HFF-Myc (cell line): ENCODE results near the gene DCBLD2.

Experiments used
- DNase-seq: peaks from one replicate; pipeline ENCODE4 v3.0.0-alpha.2; 2011; ENCODE audit warnings: low read depth; ENCODE audit errors: extremely low read depth
- H3K4me3 ChIP-seq: replicated peaks from 2 replicates; pipeline ENCODE4 v1.5.1; 2011; ENCODE audit warnings: low read depth, mild to moderate bottlenecking, control low read depth, low read length
- TF ChIP-seq, protein P1 (sequence below): IDR thresholded peaks from 2 replicates; pipeline ENCODE4 v1.5.1; 2012; ENCODE audit warnings: mild to moderate bottlenecking, low read depth, low read length, control low read depth; ENCODE audit errors: missing control alignments

Gene DCBLD2

DNA sequence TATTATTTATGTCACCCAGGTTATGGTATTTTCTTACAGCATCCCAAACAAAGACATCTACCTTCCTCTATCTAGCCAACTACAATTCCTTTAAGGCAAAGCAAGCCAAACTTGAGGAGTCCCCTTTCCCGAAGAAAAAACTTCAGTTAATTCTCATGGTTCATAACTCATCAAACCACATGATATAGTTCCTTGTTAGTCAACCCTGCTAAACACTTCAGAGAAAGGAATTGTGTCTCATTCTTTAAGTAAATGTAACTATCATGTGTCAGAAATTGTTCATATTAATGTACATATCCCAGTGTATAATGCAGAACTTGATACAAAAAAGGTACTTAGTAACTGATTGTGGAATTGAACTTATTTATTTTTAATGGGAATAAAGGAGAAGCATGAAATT is 93.9 kb downstream of the DCBLD2 start:
- H3K4me3 ChIP-seq: no peak overlapping the region
- DNase-seq: no peak
- TF ChIP-seq, protein P1, sequence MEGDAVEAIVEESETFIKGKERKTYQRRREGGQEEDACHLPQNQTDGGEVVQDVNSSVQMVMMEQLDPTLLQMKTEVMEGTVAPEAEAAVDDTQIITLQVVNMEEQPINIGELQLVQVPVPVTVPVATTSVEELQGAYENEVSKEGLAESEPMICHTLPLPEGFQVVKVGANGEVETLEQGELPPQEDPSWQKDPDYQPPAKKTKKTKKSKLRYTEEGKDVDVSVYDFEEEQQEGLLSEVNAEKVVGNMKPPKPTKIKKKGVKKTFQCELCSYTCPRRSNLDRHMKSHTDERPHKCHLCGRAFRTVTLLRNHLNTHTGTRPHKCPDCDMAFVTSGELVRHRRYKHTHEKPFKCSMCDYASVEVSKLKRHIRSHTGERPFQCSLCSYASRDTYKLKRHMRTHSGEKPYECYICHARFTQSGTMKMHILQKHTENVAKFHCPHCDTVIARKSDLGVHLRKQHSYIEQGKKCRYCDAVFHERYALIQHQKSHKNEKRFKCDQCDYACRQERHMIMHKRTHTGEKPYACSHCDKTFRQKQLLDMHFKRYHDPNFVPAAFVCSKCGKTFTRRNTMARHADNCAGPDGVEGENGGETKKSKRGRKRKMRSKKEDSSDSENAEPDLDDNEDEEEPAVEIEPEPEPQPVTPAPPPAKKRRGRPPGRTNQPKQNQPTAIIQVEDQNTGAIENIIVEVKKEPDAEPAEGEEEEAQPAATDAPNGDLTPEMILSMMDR: no peak

DNA sequence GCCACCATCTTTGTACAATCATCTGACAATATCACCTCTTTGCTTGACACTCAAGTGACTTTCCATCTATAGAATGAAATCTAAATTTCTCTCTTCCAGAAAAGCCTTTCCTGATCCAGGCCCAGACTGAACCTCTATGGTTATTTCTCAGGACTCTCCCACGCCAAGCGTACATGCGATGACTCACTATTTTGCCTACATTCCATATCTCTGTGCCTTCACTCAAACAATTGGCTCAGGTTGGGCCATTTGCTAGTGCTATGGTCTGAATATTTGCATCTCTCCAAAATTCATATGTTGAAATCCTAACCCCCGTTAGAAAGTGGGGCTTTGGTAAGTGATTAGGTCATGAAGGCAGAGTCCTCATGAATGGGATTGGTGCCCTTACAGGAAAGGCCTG is 94.5 kb downstream of the DCBLD2 start:
- no peak for DNase-seq
- TF ChIP-seq, protein P1: no peak
- no peak overlapping the region for H3K4me3 ChIP-seq

DNA sequence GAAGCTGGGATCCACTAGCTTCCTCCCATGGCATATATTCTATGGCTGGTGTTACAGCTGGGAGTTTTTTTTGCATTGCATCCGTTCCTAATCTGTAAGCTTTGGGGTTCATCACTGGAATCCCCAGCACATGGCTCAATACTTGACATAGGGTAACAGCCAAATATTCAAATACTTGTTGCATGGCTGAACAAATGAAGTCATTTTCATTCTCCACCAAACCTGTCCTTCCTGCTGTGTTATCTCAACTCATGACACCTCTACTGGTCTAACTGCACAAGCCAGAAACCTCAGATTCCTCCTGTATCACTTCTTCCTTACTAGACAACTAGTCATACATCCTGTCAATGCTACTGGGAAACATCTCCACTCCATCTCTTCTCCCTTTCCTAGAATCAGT is 95.0 kb downstream of the DCBLD2 start:
- TF ChIP-seq, protein P1: no peak
- DNase-seq: no peak
- H3K4me3 ChIP-seq: no peak overlapping the region

DNA sequence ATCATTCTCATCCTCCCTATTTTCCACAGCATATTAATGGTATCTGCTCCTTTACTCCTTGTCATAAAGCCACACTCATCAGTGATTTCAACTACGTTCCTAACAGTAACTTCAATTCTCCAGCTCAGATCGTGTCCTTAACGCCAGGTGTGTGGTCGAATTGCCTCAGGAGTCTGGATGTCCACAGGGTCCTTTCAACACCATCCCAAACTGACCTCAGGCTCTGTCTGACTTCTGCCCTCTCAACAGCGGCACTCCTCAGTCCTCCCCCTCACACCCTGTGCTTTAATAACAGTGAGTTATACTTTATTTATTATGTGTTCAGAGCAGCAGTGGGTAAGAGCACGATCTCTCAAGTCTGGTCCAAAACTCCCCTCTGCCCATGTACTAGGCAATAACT is 95.9 kb downstream of the DCBLD2 start:
- TF ChIP-seq, protein P1: no peak

DNA sequence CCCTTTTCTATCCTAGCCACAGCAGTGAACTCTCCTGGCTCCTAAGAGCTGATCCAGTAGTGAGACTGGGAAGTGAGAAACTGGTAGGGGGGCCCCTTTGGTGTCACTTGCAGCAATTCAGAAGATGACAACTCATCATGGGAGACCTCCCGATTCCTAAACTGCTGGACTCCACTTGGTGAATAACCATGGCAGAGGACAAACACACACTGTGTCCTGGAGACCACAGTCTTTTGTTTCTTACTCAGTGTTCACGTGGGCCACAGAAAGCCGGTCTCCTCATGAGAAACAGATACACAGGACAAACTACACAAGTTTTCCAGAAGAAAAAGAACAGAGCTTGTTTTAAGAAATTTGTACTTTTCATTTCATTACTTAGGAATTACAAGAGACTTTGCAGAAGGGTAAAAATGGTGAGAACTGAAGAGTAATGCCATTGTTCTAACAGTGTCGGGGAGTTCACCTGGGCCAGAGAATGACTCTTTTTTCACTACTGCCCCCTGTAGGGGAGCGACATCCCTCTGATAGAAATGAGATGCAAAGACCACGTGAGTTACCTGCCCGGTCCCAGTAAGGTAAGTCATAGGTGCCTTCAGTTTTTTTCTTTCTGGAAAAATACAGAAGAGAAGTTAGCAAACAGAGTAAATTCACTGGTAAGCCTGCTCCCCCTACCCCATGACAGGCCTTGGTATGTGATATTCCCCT is 100.3 kb downstream of the DCBLD2 start:
- H3K4me3 ChIP-seq: no peak overlapping the region
- no peak for DNase-seq
- TF ChIP-seq, protein P1: no peak

More for the DNA sequence above, 95.9 kb downstream of the DCBLD2 start:
- no peak for DNase-seq
- no peak overlapping the region for H3K4me3 ChIP-seq

DNA sequence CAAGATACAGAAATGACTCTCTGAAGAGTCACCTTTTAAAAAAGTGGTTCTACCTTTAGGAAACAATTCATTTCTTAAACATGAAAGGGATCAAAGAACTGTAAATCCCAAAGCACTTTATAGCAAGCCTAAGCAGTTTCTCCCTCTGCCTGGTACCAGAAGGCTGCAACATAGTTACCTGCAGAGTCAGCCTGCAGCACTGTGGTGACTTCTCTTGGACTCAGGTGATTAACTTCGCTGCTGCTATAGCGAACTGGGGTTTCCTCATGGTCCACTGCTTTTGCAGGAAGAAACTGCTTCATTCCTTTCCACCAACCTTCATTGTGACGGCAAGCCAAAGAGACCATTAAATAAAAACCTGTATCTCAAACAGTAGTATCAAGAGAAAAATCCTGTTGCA is 101.1 kb downstream of the DCBLD2 start:
- DNase-seq: no peak
- H3K4me3 ChIP-seq: no peak overlapping the region
- TF ChIP-seq, protein P1: no peak

DNA sequence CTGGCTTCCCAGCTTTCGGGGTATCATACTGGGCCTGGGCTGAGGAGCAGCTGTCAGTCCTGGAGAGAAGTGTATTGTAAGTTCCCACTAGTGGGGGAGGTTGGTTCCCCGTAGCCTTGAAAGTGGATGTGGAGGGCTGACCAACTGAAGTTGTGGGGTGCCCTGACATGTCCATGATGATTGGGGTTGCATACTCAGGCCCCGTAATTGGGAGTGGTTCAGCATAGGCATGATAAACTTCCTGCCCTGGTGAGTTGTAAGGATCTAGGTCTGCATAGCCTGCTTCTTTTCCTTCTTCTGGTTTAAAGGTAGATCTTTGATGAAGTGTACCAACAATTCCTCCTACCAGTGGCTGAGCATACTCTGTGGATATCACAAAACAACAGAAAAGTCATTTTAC is 102.0 kb downstream of the DCBLD2 start:
- no peak overlapping the region for H3K4me3 ChIP-seq
- no peak for DNase-seq
- TF ChIP-seq, protein P1: no peak
